Thoracic aorta (tissue), 2 donors: ENCODE data around the gene SNRPD3. TPM values are rescaled to one million over a fixed set of nuclear protein-coding genes. Genes with fewer than 3 reads are reported as not detected.
"Not testable (repeated sequence)": the region's sequence is repeated elsewhere in the genome, so short reads cannot be mapped to it uniquely, and the experiment has no call there.

ENCODE experiments used
- ATAC-seq: fragments of 150-250 bp; one replicate; pipeline ENCODE4 v1.8.0; 2017; ENCODE audit warnings: low read depth; ENCODE audit not compliant: insufficient number of reproducible peaks, low FRiP score
- DNase-seq: peaks from one replicate; pipeline ENCODE4 v3.0.0-alpha.2; 2020; ENCODE audit warnings: low spot score
- H3K27ac ChIP-seq, 2 donors: fragments of 200-600 bp; sonication (generic); 1 replicate in 1 of 2; 2 replicates in 1 of 2; pipeline ENCODE4 v1.5.1; 2016; ENCODE audit warnings: mild to moderate bottlenecking in 2 of 2, moderate library complexity in 2 of 2
- H3K27me3 ChIP-seq: fragments of 200-600 bp; sonication (generic); replicated peaks from 2 replicates; pipeline ENCODE4 v1.6.0; 2016; ENCODE audit warnings: mild to moderate bottlenecking; ENCODE audit not compliant: insufficient read depth
- H3K36me3 ChIP-seq: fragments of 200-600 bp; sonication (generic); one replicate; pipeline ENCODE4 v1.5.1; 2016
- H3K4me1 ChIP-seq, 2 donors: fragments of 200-600 bp; sonication (generic); 1 replicate in 1 of 2; 2 replicates in 1 of 2; pipeline versions ENCODE4 v1.5.1 to v1.6.0; 2016; ENCODE audit warnings: low read depth in 2 of 2, mild to moderate bottlenecking in 1 of 2; ENCODE audit not compliant: control insufficient read depth in 1 of 2
- H3K4me3 ChIP-seq: fragments of 200-600 bp; sonication (generic); 2 replicates; pipeline ENCODE4 v1.5.1; 2016; ENCODE audit warnings: mild to moderate bottlenecking
- H3K9me3 ChIP-seq: fragments of 200-600 bp; sonication (generic); 2 replicates; pipeline ENCODE4 v1.5.1; 2016
- CTCF ChIP-seq: fragments of 200-600 bp; sonication (generic); IDR thresholded peaks from one replicate; pipeline ENCODE4 v1.5.1; 2019; ENCODE audit warnings: antibody characterized with exemption
- total RNA-seq, 2 donors: library from RNA; depleted of rRNA; stranded (reverse); fragments of >200 nt; gene quantifications; one replicate each; pipeline versions ENCODE4 v1.1.0 to v1.2.3, GENCODE V29; 2016

The SNRPD3 gene
- total RNA-seq, 2 donors from 2014 or later = 98.0 to 153 TPM

- Histone ChIP-seq H3K36me3 (peaks cover 70% of the 10 kb centered on the region), H3K27me3 (no peaks in the 10 kb centered on the region), H3K4me1 (peaks cover 2 to 26% of the 10 kb centered on the region in 2 donors), H3K27ac (no peak overlapping the region), H3K4me3 (no peak overlapping the region), H3K9me3 (no peaks in the 10 kb centered on the region)
- DNase-seq = no peak
- no peak for ATAC-seq
- no peak for TF ChIP-seq CTCF
Measured at GRCh38 chr22:24543185-24543601, 12.6 kb upstream of the SNRPD3 start.

- Histone ChIP-seq H3K27ac (no peak overlapping the region), H3K36me3 (peaks cover 72% of the 10 kb centered on the region)
- no peak for ATAC-seq
Measured at GRCh38 chr22:24543679-24544243, 12.0 kb upstream of the SNRPD3 start.

GRCh38 chr22:24548812-24549211 lies 7.0 kb upstream of the SNRPD3 start:
- peaks cover 36% of the 10 kb centered on the region for H3K36me3 ChIP-seq
- no peaks in the 10 kb centered on the region for H3K9me3 ChIP-seq
- no peak overlapping the region for H3K27ac ChIP-seq
- H3K27me3 ChIP-seq = no peaks in the 10 kb centered on the region
- peaks cover 5 to 27% of the 10 kb centered on the region in 2 donors for H3K4me1 ChIP-seq
- DNase-seq (no peak), ATAC-seq (no peak)
- no peak overlapping the region for H3K4me3 ChIP-seq
- TF ChIP-seq CTCF = no peak

More at GRCh38 chr22:24543679-24544243, 12.0 kb upstream of the SNRPD3 start:
- Histone ChIP-seq H3K4me1 (peaks cover 2 to 26% of the 10 kb centered on the region in 2 donors), H3K9me3 (no peaks in the 10 kb centered on the region), H3K4me3 (no peak overlapping the region), H3K27me3 (no peaks in the 10 kb centered on the region)
- TF ChIP-seq CTCF = no peak
- no peak for DNase-seq

GRCh38 chr22:24550028-24550901 lies 5.5 kb upstream of the SNRPD3 start:
- Histone ChIP-seq H3K4me3 (no peak overlapping the region), H3K9me3 (no peaks in the 10 kb centered on the region), H3K4me1 (peaks cover 8 to 22% of the 10 kb centered on the region in 2 donors), H3K27me3 (no peaks in the 10 kb centered on the region), H3K27ac (no peak overlapping the region), H3K36me3 (peaks cover 29% of the 10 kb centered on the region)
- TF ChIP-seq CTCF = no peak
- no peak for ATAC-seq
- DNase-seq = no peak

- H3K27ac ChIP-seq = no peak overlapping the region
- H3K36me3 ChIP-seq = peaks cover 29% of the 10 kb centered on the region
- no peak for TF ChIP-seq CTCF
- ATAC-seq (no peak), DNase-seq (no peak)
- H3K9me3 ChIP-seq = no peaks in the 10 kb centered on the region
- no peaks in the 10 kb centered on the region for H3K27me3 ChIP-seq
- peaks cover 6 to 16% of the 10 kb centered on the region in 2 donors for H3K4me1 ChIP-seq
- no peak overlapping the region for H3K4me3 ChIP-seq
Measured at GRCh38 chr22:24550902-24551435, 4.8 kb upstream of the SNRPD3 start.

- not testable (repeated sequence) for H3K27ac ChIP-seq
Measured at GRCh38 chr22:24552503-24553286, 3.1 kb upstream of the SNRPD3 start.

More at GRCh38 chr22:24552503-24553286, 3.1 kb upstream of the SNRPD3 start:
- not testable (repeated sequence) for ATAC-seq, DNase-seq, H3K27me3 ChIP-seq, H3K4me3 ChIP-seq, H3K9me3 ChIP-seq
- H3K4me1 ChIP-seq = peaks cover 13 to 31% of the 10 kb centered on the region in 2 donors
- peaks cover 14% of the 10 kb centered on the region for H3K36me3 ChIP-seq
